ENCODE data around the gene CNTNAP5.

The CNTNAP5 gene

GRCh38 chr2:124763611-124764010 lies 738.5 kb downstream of the CNTNAP5 start:
- Histone ChIP-seq H3K27me3 (no peaks in the 10 kb centered on the region), H3K27ac (no peak overlapping the region), H3K4me1 (no peaks in the 10 kb centered on the region), H3K4me3 (no peak overlapping the region), H3K9ac (no peak overlapping the region), H3K4me2 (no peak overlapping the region), H3K36me3 (no peaks in the 10 kb centered on the region), H3K9me3 (replicated peaks in 1 of 11) (no peaks in the 10 kb centered on the region), H4K20me1 (no peaks in the 10 kb centered on the region)
- no peak for TF ChIP-seq Cebpa-rat (IDR thresholded peaks at IDR 0.05)

- H3K27me3 ChIP-seq, result no peaks in the 10 kb centered on the region
Measured at GRCh38 chr2:124774781-124775180, 749.7 kb downstream of the CNTNAP5 start.

DNA sequence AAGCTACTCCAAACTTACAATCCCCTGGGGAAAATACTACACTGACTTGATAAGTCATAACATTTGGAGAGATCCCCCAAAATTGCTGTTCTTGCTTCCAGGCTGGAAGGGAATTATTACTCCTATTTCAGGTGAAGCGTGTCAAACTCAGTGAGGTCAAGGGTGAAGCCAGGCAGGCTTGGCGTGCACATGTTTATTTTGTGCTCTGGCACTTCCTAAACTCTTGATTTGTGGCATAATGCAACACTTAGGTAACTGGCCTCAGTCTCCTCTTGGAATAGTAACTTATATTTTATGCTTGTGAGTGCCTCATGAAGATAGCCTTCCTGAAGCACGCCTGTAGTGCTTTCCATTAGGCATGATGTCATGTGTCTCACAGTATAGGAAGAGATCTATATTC lies 751.2 kb downstream of the CNTNAP5 start:
- no peak overlapping the region for H3K4me3 ChIP-seq
- H3K27ac ChIP-seq, result no peak overlapping the region
- no peaks in the 10 kb centered on the region for H3K36me3 ChIP-seq
- peaks cover 0 to 13% (median 10%) of the 10 kb centered on the region in 10 experiments; a peak in 9 of 20 replicates for H3K4me1 ChIP-seq
- no peak overlapping the region for H3K9ac ChIP-seq
- H4K20me1 ChIP-seq, result no peaks in the 10 kb centered on the region
- TF ChIP-seq Cebpa-rat (IDR thresholded peaks at IDR 0.05), result no peak
- H3K4me2 ChIP-seq, result peak overlapping the region in 4 of 11 experiments; percentile 12 to 22 (median 18); a peak in 5 of 22 replicates
- H3K27me3 ChIP-seq, result no peaks in the 10 kb centered on the region
- H3K9me3 ChIP-seq (replicated peaks in 1 of 11), result no peaks in the 10 kb centered on the region

More at GRCh38 chr2:124774781-124775180, 749.7 kb downstream of the CNTNAP5 start:
- H3K9me3 ChIP-seq (replicated peaks in 1 of 11), result no peaks in the 10 kb centered on the region
- no peak overlapping the region for H3K4me3 ChIP-seq
- peaks cover 0 to 13% (median 10%) of the 10 kb centered on the region in 10 experiments; a peak in 9 of 20 replicates for H3K4me1 ChIP-seq
- H4K20me1 ChIP-seq, result no peaks in the 10 kb centered on the region
- no peak overlapping the region for H3K27ac ChIP-seq
- no peak for TF ChIP-seq Cebpa-rat (IDR thresholded peaks at IDR 0.05)
- H3K9ac ChIP-seq, result no peak overlapping the region
- H3K4me2 ChIP-seq, result no peak overlapping the region
- H3K36me3 ChIP-seq, result no peaks in the 10 kb centered on the region

- Histone ChIP-seq H3K9me3 (replicated peaks in 1 of 11) (no peaks in the 10 kb centered on the region), H3K4me1 (peaks cover 0 to 13% (median 10%) of the 10 kb centered on the region in 10 experiments; a peak in 9 of 20 replicates), H3K27me3 (no peaks in the 10 kb centered on the region), H3K4me2 (peak overlapping the region in 1 of 11 experiments; percentile 17; a peak in 3 of 22 replicates), H3K36me3 (no peaks in the 10 kb centered on the region), H3K27ac (no peak overlapping the region), H3K4me3 (no peak overlapping the region), H4K20me1 (no peaks in the 10 kb centered on the region), H3K9ac (no peak overlapping the region)
- no peak for TF ChIP-seq Cebpa-rat (IDR thresholded peaks at IDR 0.05)
Measured at GRCh38 chr2:124778076-124778475, 753.0 kb downstream of the CNTNAP5 start.

GRCh38 chr2:124796647-124797046 lies 771.6 kb downstream of the CNTNAP5 start:
- TF ChIP-seq Cebpa-rat (IDR thresholded peaks at IDR 0.05), result no peak
- no peaks in the 10 kb centered on the region for H3K9me3 ChIP-seq (replicated peaks in 1 of 11)
- no peaks in the 10 kb centered on the region for H4K20me1 ChIP-seq
- H3K36me3 ChIP-seq, result no peaks in the 10 kb centered on the region
- no peaks in the 10 kb centered on the region for H3K27me3 ChIP-seq
- no peak overlapping the region for H3K27ac ChIP-seq
- no peaks in the 10 kb centered on the region for H3K4me1 ChIP-seq
- no peak overlapping the region for H3K9ac ChIP-seq
- no peak overlapping the region for H3K4me2 ChIP-seq
- H3K4me3 ChIP-seq, result no peak overlapping the region

GRCh38 chr2:124797049-124797448 lies 772.0 kb downstream of the CNTNAP5 start:
- no peak for TF ChIP-seq Cebpa-rat (IDR thresholded peaks at IDR 0.05)
- Histone ChIP-seq H3K9ac (no peak overlapping the region), H3K36me3 (no peaks in the 10 kb centered on the region), H3K4me3 (no peak overlapping the region), H3K4me1 (no peaks in the 10 kb centered on the region), H3K27ac (no peak overlapping the region), H3K4me2 (no peak overlapping the region), H3K27me3 (no peaks in the 10 kb centered on the region), H4K20me1 (no peaks in the 10 kb centered on the region), H3K9me3 (replicated peaks in 1 of 11) (no peaks in the 10 kb centered on the region)

GRCh38 chr2:124798551-124798950 lies 773.5 kb downstream of the CNTNAP5 start:
- H3K36me3 ChIP-seq, result no peaks in the 10 kb centered on the region
- no peak overlapping the region for H3K27ac ChIP-seq
- H3K27me3 ChIP-seq, result no peaks in the 10 kb centered on the region
- H4K20me1 ChIP-seq, result no peaks in the 10 kb centered on the region
- H3K4me1 ChIP-seq, result no peaks in the 10 kb centered on the region
- no peak overlapping the region for H3K9ac ChIP-seq
- no peak for TF ChIP-seq Cebpa-rat (IDR thresholded peaks at IDR 0.05)
- no peak overlapping the region for H3K4me2 ChIP-seq
- H3K9me3 ChIP-seq (replicated peaks in 1 of 11), result no peaks in the 10 kb centered on the region
- no peak overlapping the region for H3K4me3 ChIP-seq

DNA sequence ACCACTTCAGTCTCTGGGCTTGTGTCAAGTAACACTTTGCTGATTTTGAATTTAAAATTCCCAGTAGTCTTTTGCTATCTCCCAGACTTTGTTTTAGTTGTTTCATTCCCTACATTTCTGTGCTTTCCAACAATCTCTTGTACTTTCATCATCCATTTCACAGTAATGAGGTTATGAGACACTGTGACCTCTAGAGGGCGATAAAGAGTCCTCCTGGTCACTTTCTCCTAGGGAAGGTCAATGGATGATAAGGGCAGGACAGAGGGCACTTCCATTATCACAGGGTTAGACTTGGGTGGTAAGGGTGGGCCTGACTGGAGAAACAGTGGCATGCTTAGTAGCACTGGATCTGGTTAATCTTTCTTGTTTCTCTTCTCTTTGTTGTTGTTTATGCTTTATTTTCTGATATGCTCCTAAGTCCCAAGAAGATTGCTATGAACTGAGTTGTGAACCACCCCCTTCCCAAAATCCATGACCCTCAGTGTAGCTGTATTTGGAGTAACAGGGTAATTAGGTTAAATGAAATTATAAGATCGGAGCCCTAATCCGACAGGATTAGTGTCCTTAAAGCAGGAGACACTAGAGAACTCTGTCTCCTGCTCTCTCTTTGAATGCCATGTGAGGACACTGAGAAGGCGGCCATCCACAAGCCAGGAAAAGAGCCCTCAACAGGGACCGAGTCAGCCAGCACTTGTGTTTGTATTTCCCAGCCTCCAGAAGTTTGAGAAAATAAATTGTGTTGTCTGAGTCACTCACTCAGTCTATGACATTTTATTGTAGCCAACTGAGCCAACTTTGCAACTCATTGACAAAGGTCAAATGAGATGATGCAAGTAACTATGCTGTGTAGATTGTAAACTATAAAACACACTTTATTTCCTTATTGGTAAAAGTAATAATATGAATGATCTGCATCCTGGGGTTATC lies 779.2 kb downstream of the CNTNAP5 start:
- Histone ChIP-seq H3K36me3 (no peaks in the 10 kb centered on the region), H3K4me2 (no peak overlapping the region), H3K4me1 (no peaks in the 10 kb centered on the region), H3K9ac (no peak overlapping the region), H3K9me3 (replicated peaks in 1 of 11) (no peaks in the 10 kb centered on the region), H4K20me1 (no peaks in the 10 kb centered on the region), H3K27ac (no peak overlapping the region), H3K4me3 (no peak overlapping the region), H3K27me3 (no peaks in the 10 kb centered on the region)
- no peak for TF ChIP-seq Cebpa-rat (IDR thresholded peaks at IDR 0.05)

DNA sequence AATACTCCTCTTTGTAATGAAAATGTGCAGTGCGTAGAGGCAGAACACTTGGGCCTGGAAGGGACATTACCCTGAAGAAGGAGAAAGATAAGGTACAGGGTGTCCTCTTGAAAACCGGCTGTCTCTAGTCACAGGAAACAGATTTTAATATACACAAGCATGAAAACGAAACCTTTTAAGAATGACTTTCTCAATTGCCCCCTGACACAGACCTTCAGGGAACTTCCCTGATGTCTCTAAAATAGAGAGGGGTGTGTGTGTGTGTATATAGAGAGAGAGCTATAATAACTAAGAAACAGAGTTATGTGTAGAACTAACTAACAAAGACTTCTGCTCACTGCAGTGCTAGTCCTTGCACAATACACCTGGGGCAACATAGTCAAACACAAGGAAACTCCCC lies 780.0 kb downstream of the CNTNAP5 start:
- TF ChIP-seq Cebpa-rat (IDR thresholded peaks at IDR 0.05), result no peak
- Histone ChIP-seq H4K20me1 (no peaks in the 10 kb centered on the region), H3K4me3 (no peak overlapping the region), H3K9ac (no peak overlapping the region), H3K27ac (no peak overlapping the region), H3K36me3 (no peaks in the 10 kb centered on the region), H3K9me3 (replicated peaks in 1 of 11) (no peaks in the 10 kb centered on the region), H3K27me3 (no peaks in the 10 kb centered on the region), H3K4me1 (no peaks in the 10 kb centered on the region), H3K4me2 (no peak overlapping the region)

DNA sequence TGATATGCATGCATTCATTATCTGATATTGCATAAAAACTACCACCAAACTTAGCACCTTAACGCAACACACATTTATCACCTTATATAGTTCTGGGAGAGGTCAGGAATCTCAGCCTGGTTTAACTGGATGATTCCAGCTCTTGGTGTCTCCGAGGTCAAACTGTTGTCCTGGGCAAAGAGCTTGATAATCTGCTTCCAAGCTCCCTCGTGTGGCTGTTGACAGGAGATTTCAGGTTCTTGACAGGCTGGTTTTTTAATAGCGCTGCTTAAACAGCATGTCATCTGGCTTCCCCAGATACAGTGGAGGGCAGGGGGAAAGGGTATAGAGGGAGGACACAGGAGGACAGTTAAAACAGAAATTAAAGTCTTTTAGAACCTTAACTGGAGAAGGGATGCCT lies 785.0 kb downstream of the CNTNAP5 start:
- Histone ChIP-seq H3K27me3 (no peaks in the 10 kb centered on the region), H3K9ac (no peak overlapping the region), H3K4me1 (no peaks in the 10 kb centered on the region), H3K36me3 (no peaks in the 10 kb centered on the region), H3K4me2 (no peak overlapping the region), H3K27ac (no peak overlapping the region), H3K9me3 (replicated peaks in 1 of 11) (no peaks in the 10 kb centered on the region), H4K20me1 (no peaks in the 10 kb centered on the region), H3K4me3 (no peak overlapping the region)
- TF ChIP-seq Cebpa-rat (IDR thresholded peaks at IDR 0.05), result no peak
